Esophagus muscularis mucosa (tissue), 4 donors: Measurements from ENCODE around the gene HABP2. TPM values are rescaled to one million over a fixed set of nuclear protein-coding genes. Genes with fewer than 3 reads are reported as not detected.

ENCODE experiments used
- DNase-seq: peaks from one replicate; pipeline ENCODE4 v3.0.0-alpha.2; 2017; ENCODE audit errors: extremely low spot score
- H3K27ac ChIP-seq, 4 donors: fragments of 200-600 bp; sonication (generic); replicated peaks in 1 of 4; 1 replicate in 3 of 4; 2 replicates in 1 of 4; pipeline ENCODE4 v1.5.1; 2016 to 2019; ENCODE audit warnings: mild to moderate bottlenecking in 1 of 4
- H3K27me3 ChIP-seq, 4 donors: fragments of 200-600 bp; sonication (generic); one replicate each; pipeline versions ENCODE4 v1.5.1 to v1.6.0; 2016 to 2019
- H3K36me3 ChIP-seq, 4 donors: fragments of 200-600 bp; sonication (generic); one replicate each; pipeline ENCODE4 v1.5.1; 2016 to 2019
- H3K4me1 ChIP-seq, 4 donors: fragments of 200-600 bp; sonication (generic); one replicate each; pipeline ENCODE4 v1.5.1; 2016 to 2019
- H3K4me3 ChIP-seq, 4 donors: fragments of 200-600 bp; sonication (generic); 1 replicate in 2 of 4; 2 replicates in 2 of 4; pipeline ENCODE4 v1.5.1; 2016 to 2019; ENCODE audit warnings: mild to moderate bottlenecking in 4 of 4, moderate library complexity in 1 of 4
- H3K9me3 ChIP-seq, 4 donors: fragments of 200-600 bp; sonication (generic); 1 replicate in 3 of 4; 2 replicates in 1 of 4; pipeline ENCODE4 v1.5.1; 2016 to 2019
- CTCF ChIP-seq, 3 experiments: fragments of 200-600 bp in 2 of 3; fragments of 450-650 bp in 1 of 3; sonication (generic) in 2 of 3; IDR thresholded peaks; one replicate each; pipeline ENCODE4 v1.5.1; 2017 to 2019; ENCODE audit warnings: antibody characterized with exemption in 3 of 3, mild to moderate bottlenecking in 2 of 3, moderate library complexity in 1 of 3
- EP300 ChIP-seq: sonication (generic); formaldehyde crosslinking; IDR thresholded peaks from one replicate; pipeline ENCODE4 v1.6.1; 2017; ENCODE audit warnings: antibody characterized with exemption
- POLR2A ChIP-seq: fragments of 450-650 bp; IDR thresholded peaks from one replicate; pipeline ENCODE4 v1.6.1; 2017; ENCODE audit warnings: antibody characterized with exemption, moderate library complexity, mild to moderate bottlenecking, low read depth
- POLR2AphosphoS5 ChIP-seq, 2 donors: sonication (generic); formaldehyde crosslinking; IDR thresholded peaks; one replicate each; pipeline ENCODE4 v1.6.1; 2017; ENCODE audit warnings: antibody characterized with exemption in 2 of 2
- WGBS: methylation state at CpG from one replicate; pipeline ENCODE4 v1.1.5; 2018; 5-methylcytosine and 5-hydroxymethylcytosine counted together
- intact Hi-C: fragments of 100-400 bp; cut with DNase I; formaldehyde crosslinking; loops from one replicate; pipeline ENCODE4 v1.15.1; 2023
- total RNA-seq, 4 donors: library from RNA; depleted of rRNA; stranded (reverse); fragments of >200 nt; gene quantifications; one replicate each; pipeline versions ENCODE4 v1.1.0 to v1.2.1, GENCODE V29; 2016

Gene HABP2
- total RNA-seq, 4 donors from 2014 or later: not detected

- no peak overlapping the region for H3K27ac ChIP-seq
- TF ChIP-seq CTCF (IDR thresholded peaks at IDR 0.05) (no peak), POLR2A (no peak), POLR2AphosphoS5 (IDR thresholded peaks at IDR 0.05) (no peak), EP300 (no peak)
- H3K36me3 ChIP-seq: no peaks in the 10 kb centered on the region
- H3K27me3 ChIP-seq: no peaks in the 10 kb centered on the region
- H3K4me3 ChIP-seq: no peak overlapping the region
- H3K4me1 ChIP-seq: peaks cover 0 to 2% (median under 1%) of the 10 kb centered on the region in 4 donors
- 74% methylated on average over 6 of the region's 6 CpGs for WGBS
- intact Hi-C loops: no loop called here
- no peak for DNase-seq
- H3K9me3 ChIP-seq: peaks cover 0 to 14% (median 2%) of the 10 kb centered on the region in 4 donors
These were observed 37.7 kb upstream of the HABP2 start for GRCh38 chr10:113515161-113515560.

- peaks cover 0 to 14% (median 2%) of the 10 kb centered on the region in 4 donors for H3K9me3 ChIP-seq
- intact Hi-C loops: no loop called here
- DNase-seq: no peak
- 74% methylated on average over 5 of the region's 5 CpGs for WGBS
- no peak overlapping the region for H3K27ac ChIP-seq
- peaks cover 0 to 6% (median 5%) of the 10 kb centered on the region in 4 donors for H3K4me1 ChIP-seq
- TF ChIP-seq CTCF (IDR thresholded peaks at IDR 0.05) (no peak), POLR2A (no peak), EP300 (no peak), POLR2AphosphoS5 (IDR thresholded peaks at IDR 0.05) (no peak)
- H3K36me3 ChIP-seq: no peaks in the 10 kb centered on the region
- no peak overlapping the region for H3K4me3 ChIP-seq
- no peaks in the 10 kb centered on the region for H3K27me3 ChIP-seq
These were observed 37.3 kb upstream of the HABP2 start for GRCh38 chr10:113515601-113516000.

GRCh38 chr10:113516061-113516460 is 36.8 kb upstream of the HABP2 start:
- TF ChIP-seq POLR2A (no peak), POLR2AphosphoS5 (IDR thresholded peaks at IDR 0.05) (no peak), CTCF (IDR thresholded peaks at IDR 0.05) (no peak)
- Histone ChIP-seq H3K4me3 (no peak overlapping the region), H3K9me3 (peaks cover 0 to 14% (median 0%) of the 10 kb centered on the region in 4 donors), H3K27me3 (no peaks in the 10 kb centered on the region), H3K27ac (no peak overlapping the region), H3K4me1 (peaks cover 4 to 11% (median 10%) of the 10 kb centered on the region in 4 donors), H3K36me3 (no peaks in the 10 kb centered on the region)
- intact Hi-C loops: no loop called here
- 92% methylated on average over 3 of the region's 3 CpGs for WGBS
- DNase-seq: no peak

GRCh38 chr10:113517165-113517900 is 35.5 kb upstream of the HABP2 start:
- H3K36me3 ChIP-seq: no peaks in the 10 kb centered on the region
- intact Hi-C loops: no loop called here
- H3K9me3 ChIP-seq: peaks cover 0 to 3% (median 0%) of the 10 kb centered on the region in 4 donors
- no peak overlapping the region for H3K27ac ChIP-seq
- TF ChIP-seq POLR2A: no peak
- no peak for TF ChIP-seq CTCF (IDR thresholded peaks at IDR 0.05)
- TF ChIP-seq EP300: no peak
- no peak for TF ChIP-seq POLR2AphosphoS5 (IDR thresholded peaks at IDR 0.05)
- H3K4me3 ChIP-seq: no peak overlapping the region
- no peaks in the 10 kb centered on the region for H3K27me3 ChIP-seq
- 97% methylated on average over 9 of the region's 10 CpGs for WGBS
- peaks cover 4 to 11% (median 11%) of the 10 kb centered on the region in 4 donors for H3K4me1 ChIP-seq
- no peak for DNase-seq

GRCh38 chr10:113517901-113518260 is 35.0 kb upstream of the HABP2 start:
- H3K27ac ChIP-seq: no peak overlapping the region
- peaks cover 4 to 11% (median 11%) of the 10 kb centered on the region in 4 donors for H3K4me1 ChIP-seq
- no peaks in the 10 kb centered on the region for H3K36me3 ChIP-seq
- no peaks in the 10 kb centered on the region for H3K27me3 ChIP-seq
- H3K4me3 ChIP-seq: no peak overlapping the region
- no peaks in the 10 kb centered on the region for H3K9me3 ChIP-seq
- no peak for DNase-seq
- intact Hi-C loops: no loop called here
- 75% methylated on average over 5 of the region's 5 CpGs for WGBS
- TF ChIP-seq EP300 (no peak), CTCF (IDR thresholded peaks at IDR 0.05) (no peak), POLR2A (no peak), POLR2AphosphoS5 (IDR thresholded peaks at IDR 0.05) (no peak)
